HG03469 (cell line): ENCODE data around the gene SLC7A5.
"Not testable (repeated sequence)": the region's sequence is repeated elsewhere in the genome, so short reads cannot be mapped to it uniquely, and the experiment has no call there.

ENCODE experiments used
- ATAC-seq: cut with Tn5 transposase; IDR thresholded peaks from one replicate; pipeline ENCODE4 v1.9.1; 2021; ENCODE audit warnings: mild to moderate bottlenecking, moderate library complexity, moderate number of reproducible peaks; ENCODE audit not compliant: unreplicated experiment

The SLC7A5 gene

GRCh38 chr16:87862597-87863326, 6.5 kb downstream of the SLC7A5 start:
- not testable (repeated sequence) for ATAC-seq

- not testable (repeated sequence) for ATAC-seq
Measured at GRCh38 chr16:87861300-87862099, 7.8 kb downstream of the SLC7A5 start.

- no peak for ATAC-seq
Measured at GRCh38 chr16:87860553-87861299, 8.6 kb downstream of the SLC7A5 start.

- not testable (repeated sequence) for ATAC-seq
Measured at GRCh38 chr16:87858151-87858993, 10.9 kb downstream of the SLC7A5 start.

- ATAC-seq, result no peak
Measured at GRCh38 chr16:87856791-87857228, 12.5 kb downstream of the SLC7A5 start.

- ATAC-seq, result no peak
Measured at GRCh38 chr16:87855852-87856715, 13.2 kb downstream of the SLC7A5 start.

GRCh38 chr16:87854907-87855683, 14.2 kb downstream of the SLC7A5 start:
- ATAC-seq, result no peak

- no peak for ATAC-seq
Measured at GRCh38 chr16:87854053-87854906, 15.0 kb downstream of the SLC7A5 start.

GRCh38 chr16:87853411-87854052, 15.8 kb downstream of the SLC7A5 start:
- no peak for ATAC-seq

- no peak for ATAC-seq
Measured at GRCh38 chr16:87851601-87852000, 17.7 kb downstream of the SLC7A5 start.

- no peak for ATAC-seq
Measured at GRCh38 chr16:87851141-87851587, 18.1 kb downstream of the SLC7A5 start.

- no peak for ATAC-seq
Measured at GRCh38 chr16:87850009-87851006, 19.0 kb downstream of the SLC7A5 start.

- no peak for ATAC-seq
Measured at GRCh38 chr16:87849419-87850008, 19.8 kb downstream of the SLC7A5 start.

GRCh38 chr16:87848676-87849345, 20.5 kb downstream of the SLC7A5 start:
- ATAC-seq, result no peak
